Ascending aorta (tissue), 2 donors: ENCODE results near the gene CHSY1. TPM values are rescaled to one million over a fixed set of nuclear protein-coding genes. Genes with fewer than 3 reads are reported as not detected.
A peak's percentile ranks its signal among the peaks of the same experiment; 100 is the strongest.

Experiments
- DNase-seq, 2 donors: peaks; one replicate each; pipeline ENCODE4 v3.0.0-alpha.2; 2019; ENCODE audit warnings: low spot score in 2 of 2
- H3K27ac ChIP-seq, 2 donors: fragments of 200-600 bp; sonication (generic); one replicate each; pipeline ENCODE4 v1.5.1; 2016 to 2017; ENCODE audit warnings: mild to moderate bottlenecking in 1 of 2
- H3K27me3 ChIP-seq: fragments of 200-600 bp; sonication (generic); one replicate; pipeline ENCODE4 v1.5.1; 2017
- H3K36me3 ChIP-seq, 2 donors: fragments of 200-600 bp; sonication (generic); one replicate each; pipeline ENCODE4 v1.5.1; 2016
- H3K4me1 ChIP-seq, 2 donors: fragments of 200-600 bp; sonication (generic); one replicate each; pipeline ENCODE4 v1.5.1; 2016 to 2017; ENCODE audit warnings: mild to moderate bottlenecking in 1 of 2
- H3K4me3 ChIP-seq, 2 donors: fragments of 200-600 bp; sonication (generic); one replicate each; pipeline ENCODE4 v1.5.1; 2016 to 2017; ENCODE audit warnings: mild to moderate bottlenecking in 1 of 2
- H3K9me3 ChIP-seq, 2 donors: fragments of 200-600 bp; sonication (generic); one replicate each; pipeline ENCODE4 v1.5.1; 2016
- intact Hi-C: fragments of 100-400 bp; cut with DNase I; formaldehyde crosslinking; loops from one replicate; pipeline ENCODE4 v1.15.1; 2023
- total RNA-seq: library from RNA; depleted of rRNA; stranded (reverse); fragments of >200 nt; gene quantifications from one replicate; pipeline ENCODE4 v1.1.0, GENCODE V29; 2016
- TF ChIP-seq, protein P1 (sequence below), 3 experiments: fragments of 200-600 bp in 2 of 3; fragments of 450-650 bp in 1 of 3; sonication (generic) in 2 of 3; IDR thresholded peaks; one replicate each; pipeline ENCODE4 v1.5.1; 2016 to 2019; ENCODE audit warnings: antibody characterized with exemption in 3 of 3, mild to moderate bottlenecking in 1 of 3, moderate library complexity in 1 of 3

CHSY1 gene
- total RNA-seq, 1 donor from 2014 or later, result 47.4 TPM

- no peaks in the 10 kb centered on the region for H3K9me3 ChIP-seq
- H3K4me1 ChIP-seq, result peaks cover 13 to 45% of the 10 kb centered on the region in 2 donors
- H3K4me3 ChIP-seq, result no peak overlapping the region
- peaks cover 12 to 14% of the 10 kb centered on the region in 2 donors for H3K36me3 ChIP-seq
- no peak overlapping the region for H3K27ac ChIP-seq
- H3K27me3 ChIP-seq, result no peaks in the 10 kb centered on the region
- DNase-seq, result no peak
- intact Hi-C loops, result no loop called here
- TF ChIP-seq, protein P1, sequence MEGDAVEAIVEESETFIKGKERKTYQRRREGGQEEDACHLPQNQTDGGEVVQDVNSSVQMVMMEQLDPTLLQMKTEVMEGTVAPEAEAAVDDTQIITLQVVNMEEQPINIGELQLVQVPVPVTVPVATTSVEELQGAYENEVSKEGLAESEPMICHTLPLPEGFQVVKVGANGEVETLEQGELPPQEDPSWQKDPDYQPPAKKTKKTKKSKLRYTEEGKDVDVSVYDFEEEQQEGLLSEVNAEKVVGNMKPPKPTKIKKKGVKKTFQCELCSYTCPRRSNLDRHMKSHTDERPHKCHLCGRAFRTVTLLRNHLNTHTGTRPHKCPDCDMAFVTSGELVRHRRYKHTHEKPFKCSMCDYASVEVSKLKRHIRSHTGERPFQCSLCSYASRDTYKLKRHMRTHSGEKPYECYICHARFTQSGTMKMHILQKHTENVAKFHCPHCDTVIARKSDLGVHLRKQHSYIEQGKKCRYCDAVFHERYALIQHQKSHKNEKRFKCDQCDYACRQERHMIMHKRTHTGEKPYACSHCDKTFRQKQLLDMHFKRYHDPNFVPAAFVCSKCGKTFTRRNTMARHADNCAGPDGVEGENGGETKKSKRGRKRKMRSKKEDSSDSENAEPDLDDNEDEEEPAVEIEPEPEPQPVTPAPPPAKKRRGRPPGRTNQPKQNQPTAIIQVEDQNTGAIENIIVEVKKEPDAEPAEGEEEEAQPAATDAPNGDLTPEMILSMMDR (IDR thresholded peaks at IDR 0.05), result no peak
Observed at GRCh38 chr15:101182215-101182614, 69.6 kb downstream of the CHSY1 start.

- Histone ChIP-seq H3K36me3 (peaks cover 14 to 15% of the 10 kb centered on the region in 2 donors), H3K4me1 (peaks cover 13 to 45% of the 10 kb centered on the region in 2 donors), H3K27ac (no peak overlapping the region), H3K4me3 (no peak overlapping the region), H3K9me3 (no peaks in the 10 kb centered on the region), H3K27me3 (no peaks in the 10 kb centered on the region)
- DNase-seq, result no peak
- TF ChIP-seq, protein P1 (IDR thresholded peaks at IDR 0.05), result no peak
- intact Hi-C loops, result no loop called here
Observed at GRCh38 chr15:101181349-101181748, 70.5 kb downstream of the CHSY1 start.

- H3K27ac ChIP-seq, result peak overlapping the region; percentile 22 to 58
- H3K36me3 ChIP-seq, result peaks cover 14 to 18% of the 10 kb centered on the region in 2 donors
- no peak overlapping the region for H3K4me3 ChIP-seq
- DNase-seq, result peak in 1 of 2 donors; percentile 55
- no peaks in the 10 kb centered on the region for H3K9me3 ChIP-seq
- H3K27me3 ChIP-seq, result no peaks in the 10 kb centered on the region
- intact Hi-C loops, result no loop called here
- TF ChIP-seq, protein P1 (IDR thresholded peaks at IDR 0.05), result no peak
- H3K4me1 ChIP-seq, result peaks cover 13 to 43% of the 10 kb centered on the region in 2 donors
Observed at GRCh38 chr15:101180620-101181307, 71.1 kb downstream of the CHSY1 start.

DNA sequence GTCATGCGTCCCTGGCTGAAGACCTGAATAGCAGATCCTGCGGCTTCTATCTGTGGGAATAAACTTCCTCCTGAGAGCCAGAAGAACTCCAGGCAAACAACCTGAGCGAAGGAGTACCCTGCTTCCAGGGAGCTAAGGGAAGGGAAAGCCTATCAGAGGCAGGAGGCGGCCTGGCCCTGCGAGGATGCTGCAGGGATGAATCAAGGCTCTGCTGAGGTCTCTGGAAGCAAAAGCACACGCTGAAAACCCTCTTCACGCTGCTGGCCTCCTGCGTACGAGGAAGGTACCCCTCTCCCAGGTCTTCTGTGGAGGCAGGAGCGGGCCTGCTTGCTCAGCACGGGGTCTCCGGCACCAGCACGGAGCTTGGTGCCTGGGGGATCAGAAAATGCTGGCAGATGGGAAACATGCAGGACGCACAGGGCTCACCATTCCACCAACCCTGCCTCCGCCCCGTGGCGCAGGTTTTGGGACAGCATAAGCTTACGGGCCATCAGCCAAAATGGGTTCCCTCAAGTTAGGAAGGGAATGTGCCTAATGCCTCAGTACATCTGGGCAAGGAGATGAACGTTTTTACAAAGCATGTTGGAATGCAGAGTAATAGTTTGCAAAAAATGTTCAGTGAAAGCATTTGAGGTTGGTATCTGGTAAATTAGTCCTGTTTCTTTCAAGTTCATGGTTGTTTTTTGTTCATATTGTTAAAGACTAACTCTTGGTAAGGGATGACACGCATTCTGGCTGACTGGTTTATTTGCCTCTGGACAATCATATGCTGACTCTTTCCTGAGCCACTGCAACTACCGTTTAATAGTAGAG lies 72.3 kb downstream of the CHSY1 start:
- H3K9me3 ChIP-seq, result no peaks in the 10 kb centered on the region
- intact Hi-C loops, result no loop called here
- TF ChIP-seq, protein P1 (IDR thresholded peaks at IDR 0.05), result no peak
- H3K4me1 ChIP-seq, result peaks cover 13 to 38% of the 10 kb centered on the region in 2 donors
- H3K27ac ChIP-seq, result peak overlapping the region; percentile 58 to 77
- DNase-seq, result peak in 1 of 2 donors; percentile 85
- no peaks in the 10 kb centered on the region for H3K27me3 ChIP-seq
- H3K4me3 ChIP-seq, result peak overlapping the region in 1 of 2 donors; percentile 35
- peaks cover 17 to 28% of the 10 kb centered on the region in 2 donors for H3K36me3 ChIP-seq

GRCh38 chr15:101178931-101179330 lies 72.9 kb downstream of the CHSY1 start:
- H3K27ac ChIP-seq, result peak overlapping the region; percentile 58 to 77
- intact Hi-C loops, result no loop called here

More at GRCh38 chr15:101178931-101179330, 72.9 kb downstream of the CHSY1 start:
- no peak for DNase-seq
- H3K4me1 ChIP-seq, result peaks cover 13 to 38% of the 10 kb centered on the region in 2 donors
- TF ChIP-seq, protein P1 (IDR thresholded peaks at IDR 0.05), result no peak
- H3K36me3 ChIP-seq, result peaks cover 20 to 30% of the 10 kb centered on the region in 2 donors
- H3K4me3 ChIP-seq, result peak overlapping the region in 1 of 2 donors; percentile 35
- no peaks in the 10 kb centered on the region for H3K9me3 ChIP-seq
- H3K27me3 ChIP-seq, result no peaks in the 10 kb centered on the region
